D721Med (cell line): ENCODE data around the gene RAD54L.
"Not testable (repeated sequence)": the region's sequence is repeated elsewhere in the genome, so short reads cannot be mapped to it uniquely, and the experiment has no call there.

ENCODE experiments used
- DNase-seq: peaks from one replicate; pipeline ENCODE4 v3.0.0; 2011; ENCODE audit warnings: low spot score; ENCODE audit not compliant: insufficient read length
- FAIRE-seq: peaks from 2 replicates; lab custom pipeline; 2011; peaks lifted over from hg19 to GRCh38; lab: Jason Lieb, UNC
- CTCF ChIP-seq: IDR thresholded peaks from 2 replicates; pipeline ENCODE4 v1.5.1; 2012; ENCODE audit warnings: mild to moderate bottlenecking, control low read depth; ENCODE audit not compliant: insufficient read depth; ENCODE audit errors: missing control alignments

Gene RAD54L

GRCh38 chr1:46220808-46221207 lies 26.8 kb upstream of the RAD54L start:
- no peak for TF ChIP-seq CTCF
- no peak for DNase-seq
- no peak for FAIRE-seq

- DNase-seq (no peak), FAIRE-seq (no peak)
- TF ChIP-seq CTCF, result no peak
Measured at GRCh38 chr1:46221749-46222148, 25.8 kb upstream of the RAD54L start.

GRCh38 chr1:46223055-46223454 lies 24.5 kb upstream of the RAD54L start:
- FAIRE-seq, DNase-seq: not testable (repeated sequence)

- no peak for DNase-seq
- FAIRE-seq, result peak; percentile 70
- peak; percentile 95 for TF ChIP-seq CTCF
Measured at GRCh38 chr1:46223472-46223943, 24.1 kb upstream of the RAD54L start.

GRCh38 chr1:46224966-46225365 lies 22.6 kb upstream of the RAD54L start:
- TF ChIP-seq CTCF, result no peak
- DNase-seq (no peak), FAIRE-seq (no peak)

- DNase-seq, FAIRE-seq: not testable (repeated sequence)
Measured at GRCh38 chr1:46231231-46231630, 16.3 kb upstream of the RAD54L start.

- no peak for TF ChIP-seq CTCF
- DNase-seq, result no peak
- no peak for FAIRE-seq
Measured at GRCh38 chr1:46236882-46237281, 10.7 kb upstream of the RAD54L start.

GRCh38 chr1:46238865-46239264 lies 8.7 kb upstream of the RAD54L start:
- not testable (repeated sequence) for DNase-seq

GRCh38 chr1:46241733-46242132 lies 5.8 kb upstream of the RAD54L start:
- not testable (repeated sequence) for DNase-seq, FAIRE-seq

More at GRCh38 chr1:46238865-46239264, 8.7 kb upstream of the RAD54L start:
- FAIRE-seq, result not testable (repeated sequence)
